ENCODE measurements around the gene RWDD3. TPM values are rescaled to one million over a fixed set of nuclear protein-coding genes. Genes with fewer than 3 reads are reported as not detected.

Gene RWDD3
- total RNA-seq, 6 experiments from 2014 or later: 11.7 to 14.6 (median 13.0) TPM

GRCh38 chr1:95229706-95230105 is 4.3 kb upstream of the RWDD3 start:
- H3K4me3 Mint-ChIP-seq: no peak overlapping the region
- H3K36me3 Mint-ChIP-seq (ENCODE audit: low read depth): no peaks in the 10 kb centered on the region
- no peak overlapping the region for H3K27ac Mint-ChIP-seq
- peaks cover 24% of the 10 kb centered on the region for H3K4me1 Mint-ChIP-seq (ENCODE audit: low read depth)
- TF ChIP-seq CTCF (IDR thresholded peaks at IDR 0.05): no peak
- H3K9me3 Mint-ChIP-seq: no peaks in the 10 kb centered on the region
- no peak for DNase-seq
- H3K27me3 Mint-ChIP-seq (ENCODE audit: insufficient read depth): peaks cover 6% of the 10 kb centered on the region

GRCh38 chr1:95230256-95230655 is 3.8 kb upstream of the RWDD3 start:
- no peaks in the 10 kb centered on the region for H3K9me3 Mint-ChIP-seq
- H3K36me3 Mint-ChIP-seq (ENCODE audit: low read depth): no peaks in the 10 kb centered on the region
- H3K27me3 Mint-ChIP-seq (ENCODE audit: insufficient read depth): peaks cover 6% of the 10 kb centered on the region
- no peak overlapping the region for H3K27ac Mint-ChIP-seq
- no peak for TF ChIP-seq CTCF (IDR thresholded peaks at IDR 0.05)
- no peak for DNase-seq
- H3K4me3 Mint-ChIP-seq: no peak overlapping the region
- peaks cover 24% of the 10 kb centered on the region for H3K4me1 Mint-ChIP-seq (ENCODE audit: low read depth)

- H3K27me3 Mint-ChIP-seq (ENCODE audit: insufficient read depth): peaks cover 6% of the 10 kb centered on the region
- H3K36me3 Mint-ChIP-seq (ENCODE audit: low read depth): peaks cover 3% of the 10 kb centered on the region; the same call in 1 of the 2 replicates
- H3K4me3 Mint-ChIP-seq: no peak overlapping the region
- H3K9me3 Mint-ChIP-seq: no peaks in the 10 kb centered on the region
- H3K4me1 Mint-ChIP-seq (ENCODE audit: low read depth): peaks cover 28% of the 10 kb centered on the region
- no peak for DNase-seq
- no peak overlapping the region for H3K27ac Mint-ChIP-seq
- TF ChIP-seq CTCF (IDR thresholded peaks at IDR 0.05): no peak
Measured at GRCh38 chr1:95230768-95231191, 3.2 kb upstream of the RWDD3 start.

- H3K4me3 Mint-ChIP-seq: peak overlapping the region; percentile 98
- no peak for TF ChIP-seq CTCF (IDR thresholded peaks at IDR 0.05)
- H3K27me3 Mint-ChIP-seq (ENCODE audit: insufficient read depth): peaks cover 4% of the 10 kb centered on the region
- H3K4me1 Mint-ChIP-seq (ENCODE audit: low read depth): peaks cover 38% of the 10 kb centered on the region
- no peak for DNase-seq
- H3K36me3 Mint-ChIP-seq (ENCODE audit: low read depth): peaks cover 11% of the 10 kb centered on the region
- H3K9me3 Mint-ChIP-seq: no peaks in the 10 kb centered on the region
- H3K27ac Mint-ChIP-seq: peak overlapping the region; percentile 90
Measured at GRCh38 chr1:95232646-95233318, 1.2 kb upstream of the RWDD3 start.

GRCh38 chr1:95233319-95233736 is 682 bp upstream of the RWDD3 start:
- peak; percentile 10 for DNase-seq
- Mint-ChIP-seq H3K4me1 (ENCODE audit: low read depth) (peaks cover 44% of the 10 kb centered on the region), H3K36me3 (ENCODE audit: low read depth) (peaks cover 11% of the 10 kb centered on the region), H3K27ac (peak overlapping the region; percentile 90), H3K9me3 (no peaks in the 10 kb centered on the region), H3K27me3 (ENCODE audit: insufficient read depth) (no peaks in the 10 kb centered on the region), H3K4me3 (peak overlapping the region; percentile 98)
- TF ChIP-seq CTCF (IDR thresholded peaks at IDR 0.05): no peak

Data from HFFc6 (cell line).